Transverse colon (tissue), 4 donors: Measurements from ENCODE around the gene CD8B2.

Experiments used
- CTCF ChIP-seq, 5 experiments: fragments of 200-600 bp in 3 of 5; fragments of 450-650 bp in 2 of 5; sonication (generic) in 3 of 5; IDR thresholded peaks; 1 replicate in 2 of 5; 2 replicates in 3 of 5; pipeline ENCODE4 v1.5.1; 2016 to 2017; ENCODE audit warnings: antibody characterized with exemption in 5 of 5, inconsistent platforms in 3 of 5, mild to moderate bottlenecking in 2 of 5, moderate library complexity in 1 of 5
- POLR2A ChIP-seq: fragments of 450-650 bp; IDR thresholded peaks from one replicate; pipeline ENCODE4 v1.6.1; 2016; ENCODE audit warnings: antibody characterized with exemption, mild to moderate bottlenecking, moderate library complexity
- POLR2AphosphoS5 ChIP-seq, 3 donors: sonication (generic); formaldehyde crosslinking; IDR thresholded peaks; one replicate each; pipeline ENCODE4 v1.6.1; 2016; ENCODE audit warnings: antibody characterized with exemption in 3 of 3

GRCh38 chr2:106540886-106541285, 53.7 kb downstream of the CD8B2 start:
- TF ChIP-seq CTCF (IDR thresholded peaks at IDR 0.05) (no peak), POLR2AphosphoS5 (IDR thresholded peaks at IDR 0.05) (no peak), POLR2A (no peak)
